ENCODE measurements around the gene ST8SIA1. TPM values are rescaled to one million over a fixed set of nuclear protein-coding genes. Genes with fewer than 3 reads are reported as not detected.

ST8SIA1 gene
- total RNA-seq, 1 experiment from 2014 or later = not detected

- CTCF ChIA-PET = no interaction called here
- BruUV-seq (replicated peaks) = no TSS peak
- DNase-seq (no peak), ATAC-seq (no peak)
- Histone ChIP-seq H3K27ac (ENCODE audit: low read length) (no peak overlapping the region), H3K4me3 (ENCODE audit: low read length) (no peak overlapping the region), H3K9me3 (ENCODE audit: low read length) (no peaks in the 10 kb centered on the region), H3K9ac (ENCODE audit: low read length) (no peak overlapping the region), H3K36me3 (ENCODE audit: low read depth, low read length) (no peaks in the 10 kb centered on the region), H3K27me3 (ENCODE audit: low read length) (no peaks in the 10 kb centered on the region), H3K9me2 (replicated peaks; ENCODE audit: low read length) (no peaks in the 10 kb centered on the region), H3K79me2 (ENCODE audit: low read length) (no peaks in the 10 kb centered on the region), H3K4me1 (ENCODE audit: insufficient read depth, low read length) (no peaks in the 10 kb centered on the region), H3F3A (ENCODE audit: low read length, unreplicated experiment) (no peaks in the 10 kb centered on the region), H4K20me1 (ENCODE audit: low read length) (no peaks in the 10 kb centered on the region), H2AFZ (ENCODE audit: low read length) (no peak overlapping the region), H3K4me2 (ENCODE audit: low read length) (no peak overlapping the region)
- TF ChIP-seq EZH2 (IDR thresholded peaks at IDR 0.05; ENCODE audit: low read length, unreplicated experiment) (no peak), CTCF (conservative IDR thresholded peaks at IDR 0.05; ENCODE audit: low read depth, low read length) (no peak), EZH2phosphoT487 (IDR thresholded peaks at IDR 0.05; ENCODE audit: borderline replicate concordance, low read length) (no peak)
- POLR2A ChIA-PET (ENCODE audit: unreplicated experiment) = no interaction called here
- intact Hi-C loops (cut with micrococcal nuclease) = no loop called here
These were observed 88.2 kb downstream of the ST8SIA1 start for GRCh38 chr12:22246217-22246846.

- no peaks in the 10 kb centered on the region for H3K36me3 ChIP-seq (ENCODE audit: low read depth, low read length)
- no peaks in the 10 kb centered on the region for H3K79me2 ChIP-seq (ENCODE audit: low read length)
- TF ChIP-seq EZH2 (IDR thresholded peaks at IDR 0.05; ENCODE audit: low read length, unreplicated experiment) (no peak), EZH2phosphoT487 (IDR thresholded peaks at IDR 0.05; ENCODE audit: borderline replicate concordance, low read length) (no peak), CTCF (conservative IDR thresholded peaks at IDR 0.05; ENCODE audit: low read depth, low read length) (no peak)
- no TSS peak for BruUV-seq (replicated peaks)
- CTCF ChIA-PET = interaction anchor here (0.7 kb wide), 1 partner anchor 87 kb away, joined by 3 read pairs; no protein-coding TSS in a partner anchor
- POLR2A ChIA-PET (ENCODE audit: unreplicated experiment) = no interaction called here
- H3K4me1 ChIP-seq (ENCODE audit: insufficient read depth, low read length) = no peaks in the 10 kb centered on the region
- no peaks in the 10 kb centered on the region for H3K9me2 ChIP-seq (replicated peaks; ENCODE audit: low read length)
- ATAC-seq (no peak), DNase-seq (no peak)
- no peaks in the 10 kb centered on the region for H3K27me3 ChIP-seq (ENCODE audit: low read length)
- intact Hi-C loops (cut with micrococcal nuclease) = no loop called here
- H4K20me1 ChIP-seq (ENCODE audit: low read length) = no peaks in the 10 kb centered on the region
- H3K4me2 ChIP-seq (ENCODE audit: low read length) = no peak overlapping the region
- H3K4me3 ChIP-seq (ENCODE audit: low read length) = no peak overlapping the region
- no peak overlapping the region for H3K27ac ChIP-seq (ENCODE audit: low read length)
- no peak overlapping the region for H2AFZ ChIP-seq (ENCODE audit: low read length)
- no peaks in the 10 kb centered on the region for H3F3A ChIP-seq (ENCODE audit: low read length, unreplicated experiment)
- H3K9ac ChIP-seq (ENCODE audit: low read length) = no peak overlapping the region
- no peaks in the 10 kb centered on the region for H3K9me3 ChIP-seq (ENCODE audit: low read length)
These were observed 91.8 kb downstream of the ST8SIA1 start for GRCh38 chr12:22242726-22243125.

- Histone ChIP-seq H3K4me2 (ENCODE audit: low read length) (no peak overlapping the region), H3K4me1 (ENCODE audit: insufficient read depth, low read length) (no peaks in the 10 kb centered on the region), H4K20me1 (ENCODE audit: low read length) (no peaks in the 10 kb centered on the region), H3K79me2 (ENCODE audit: low read length) (no peaks in the 10 kb centered on the region), H2AFZ (ENCODE audit: low read length) (no peak overlapping the region), H3K36me3 (ENCODE audit: low read depth, low read length) (no peaks in the 10 kb centered on the region), H3K27ac (ENCODE audit: low read length) (no peak overlapping the region), H3K9ac (ENCODE audit: low read length) (no peak overlapping the region), H3F3A (ENCODE audit: low read length, unreplicated experiment) (no peaks in the 10 kb centered on the region), H3K9me3 (ENCODE audit: low read length) (no peaks in the 10 kb centered on the region), H3K27me3 (ENCODE audit: low read length) (no peaks in the 10 kb centered on the region), H3K9me2 (replicated peaks; ENCODE audit: low read length) (no peaks in the 10 kb centered on the region), H3K4me3 (ENCODE audit: low read length) (no peak overlapping the region)
- POLR2A ChIA-PET (ENCODE audit: unreplicated experiment) = no interaction called here
- ATAC-seq (no peak), DNase-seq (no peak)
- no TSS peak for BruUV-seq (replicated peaks)
- no peak for TF ChIP-seq CTCF (conservative IDR thresholded peaks at IDR 0.05; ENCODE audit: low read depth, low read length)
- no peak for TF ChIP-seq EZH2 (IDR thresholded peaks at IDR 0.05; ENCODE audit: low read length, unreplicated experiment)
- no peak for TF ChIP-seq EZH2phosphoT487 (IDR thresholded peaks at IDR 0.05; ENCODE audit: borderline replicate concordance, low read length)
- CTCF ChIA-PET = no interaction called here
- intact Hi-C loops (cut with micrococcal nuclease) = no loop called here
These were observed 96.3 kb downstream of the ST8SIA1 start for GRCh38 chr12:22238211-22238610.

Data from PC-3 (cell line).